Gastrocnemius medialis (tissue), 4 donors: ENCODE measurements around the gene CYP8B1.

Experiments used
- CTCF ChIP-seq, 5 experiments: fragments of 450-650 bp in 3 of 5; fragments of 200-600 bp in 2 of 5; sonication (generic) in 2 of 5; IDR thresholded peaks in 4 of 5; conservative IDR thresholded peaks in 1 of 5; 1 replicate in 4 of 5; 2 replicates in 1 of 5; pipeline ENCODE4 v1.5.1; 2016 to 2019; ENCODE audit warnings: antibody characterized with exemption in 5 of 5, mild to moderate bottlenecking in 3 of 5, moderate library complexity in 3 of 5
- POLR2A ChIP-seq, 2 donors: fragments of 450-650 bp; IDR thresholded peaks; one replicate each; pipeline ENCODE4 v1.6.1; 2017; ENCODE audit warnings: antibody characterized with exemption in 2 of 2, mild to moderate bottlenecking in 2 of 2, moderate library complexity in 2 of 2

- no peak for TF ChIP-seq POLR2A (IDR thresholded peaks at IDR 0.05)
- no peak for TF ChIP-seq CTCF (IDR thresholded peaks at IDR 0.05 in 4 of 5, conservative IDR thresholded peaks at IDR 0.05 in 1 of 5)
Measured at GRCh38 chr3:42855547-42856380, 19.9 kb downstream of the CYP8B1 start.
